IMR-90 (cell line): ENCODE data around the gene ADD2. TPM values are rescaled to one million over a fixed set of nuclear protein-coding genes. Genes with fewer than 3 reads are reported as not detected.

Experiments
- ATAC-seq: fragments of 200-7000 bp; cut with Tn5 transposase; 2 replicates; pipeline ENCODE4 v1.9.1; 2020; ENCODE audit warnings: low read depth, mild to moderate bottlenecking, moderate library complexity
- BruUV-seq: library from RNA; stranded (reverse); fragments of 400-500 nt; replicated peaks from 2 replicates; lab custom pipeline; 2021; lab: Mats Ljungman, UMichigan
- CTCF ChIA-PET: fragments of 300-600 bp; formaldehyde crosslinking; extraction: SDS; loops from one replicate; lab custom pipeline; 2021; ENCODE audit warnings: antibody characterized with exemption; lab: Yijun Ruan, JAX
- POLR2A ChIA-PET: fragments of 300-600 bp; sonication (Branson Sonifier 250); formaldehyde crosslinking; loops from one replicate; lab custom pipeline; 2022; ENCODE audit warnings: antibody characterized with exemption; ENCODE audit not compliant: unreplicated experiment; lab: Charles Lee
- DNase-seq: peaks from one replicate; pipeline ENCODE4 v3.0.0; 2013
- H2AFZ ChIP-seq: replicated peaks from 2 replicates; pipeline ENCODE3; 2013; ENCODE audit warnings: low read length, mild to moderate bottlenecking; ENCODE audit not compliant: poor library complexity
- H2AK5ac ChIP-seq: 2 replicates; pipeline ENCODE4 v1.6.1; 2013; ENCODE audit warnings: low read depth, low read length, inconsistent platforms
- H2AK9ac ChIP-seq: replicated peaks from 2 replicates; pipeline ENCODE3; 2013; ENCODE audit warnings: mild to moderate bottlenecking, low read depth, low read length, moderate library complexity; ENCODE audit not compliant: poor library complexity
- H2BK120ac ChIP-seq: 2 replicates; pipeline ENCODE4 v1.6.1; 2013; ENCODE audit warnings: low read depth, low read length, inconsistent platforms
- H2BK15ac ChIP-seq: 3 replicates; pipeline ENCODE4 v1.6.1; 2013; ENCODE audit warnings: low read depth, low read length, inconsistent platforms
- H2BK20ac ChIP-seq: 2 replicates; pipeline ENCODE4 v1.6.1; 2013; ENCODE audit warnings: low read depth, mild to moderate bottlenecking, inconsistent platforms, low read length, moderate library complexity
- H2BK5ac ChIP-seq: 2 replicates; pipeline ENCODE4 v1.6.1; 2013; ENCODE audit warnings: mild to moderate bottlenecking, low read depth, low read length, inconsistent platforms; ENCODE audit not compliant: poor library complexity, severe bottlenecking
- H3K14ac ChIP-seq: replicated peaks from 2 replicates; pipeline ENCODE4 v1.6.1; 2013; ENCODE audit warnings: low read depth, low read length, inconsistent platforms
- H3K18ac ChIP-seq: 2 replicates; pipeline ENCODE4 v1.6.1; 2013; ENCODE audit warnings: low read depth, low read length, control low read depth
- H3K23ac ChIP-seq: 2 replicates; pipeline ENCODE4 v1.6.1; 2013; ENCODE audit warnings: low read depth, low read length, inconsistent platforms
- H3K27ac ChIP-seq: 2 replicates; pipeline ENCODE4 v1.5.1; 2013; ENCODE audit warnings: mild to moderate bottlenecking, control low read depth, low read length; ENCODE audit not compliant: insufficient read depth
- H3K27me3 ChIP-seq: 2 replicates; pipeline ENCODE4 v1.6.1; 2013; ENCODE audit warnings: low read length; ENCODE audit not compliant: control insufficient read depth, insufficient read depth
- H3K36me3 ChIP-seq: 2 replicates; pipeline ENCODE4 v1.6.1; 2013; ENCODE audit warnings: low read length, mixed read lengths; ENCODE audit not compliant: control insufficient read depth, insufficient read depth
- H3K4ac ChIP-seq: 2 replicates; pipeline ENCODE4 v1.6.1; 2013; ENCODE audit warnings: low read depth, low read length, inconsistent platforms
- H3K4me1 ChIP-seq: 2 replicates; pipeline ENCODE4 v1.6.1; 2013; ENCODE audit warnings: low read length, mixed read lengths; ENCODE audit not compliant: control insufficient read depth, insufficient read depth
- H3K4me2 ChIP-seq: 2 replicates; pipeline ENCODE4 v1.6.1; 2013; ENCODE audit warnings: low read depth, mild to moderate bottlenecking, control low read depth, low read length, moderate library complexity
- H3K4me3 ChIP-seq: 2 replicates; pipeline ENCODE4 v1.5.1; 2013; ENCODE audit warnings: low read depth, mild to moderate bottlenecking, control low read depth, low read length, moderate library complexity; ENCODE audit not compliant: insufficient read depth
- H3K56ac ChIP-seq: 2 replicates; pipeline ENCODE4 v1.6.1; 2013; ENCODE audit warnings: low read length, inconsistent platforms; ENCODE audit not compliant: insufficient read depth; ENCODE audit errors: extremely low read depth
- H3K79me1 ChIP-seq, 2 experiments: 2 replicates each; pipeline ENCODE4 v1.6.1; 2013; ENCODE audit warnings: low read length in 2 of 2, inconsistent platforms in 1 of 2, low read depth in 1 of 2
- H3K9ac ChIP-seq: 2 replicates; pipeline ENCODE4 v1.6.1; 2013; ENCODE audit warnings: low read depth, low read length, control low read depth
- H3K9me1 ChIP-seq: 2 replicates; pipeline ENCODE4 v1.6.1; 2013; ENCODE audit warnings: low read length, inconsistent platforms; ENCODE audit not compliant: insufficient read depth
- H3K9me3 ChIP-seq: 2 replicates; pipeline ENCODE4 v1.6.1; 2013; ENCODE audit warnings: low read length; ENCODE audit not compliant: control insufficient read depth, insufficient read depth
- H4K20me1 ChIP-seq: 2 replicates; pipeline ENCODE4 v1.6.1; 2013; ENCODE audit warnings: low read length, inconsistent platforms; ENCODE audit not compliant: insufficient read depth
- H4K5ac ChIP-seq: 2 replicates; pipeline ENCODE4 v1.6.1; 2013; ENCODE audit warnings: mild to moderate bottlenecking, low read depth, low read length, control low read depth
- H4K8ac ChIP-seq, 2 experiments: 2 replicates each; pipeline ENCODE4 v1.6.1; 2013; ENCODE audit warnings: low read depth in 2 of 2, low read length in 2 of 2, control low read depth in 1 of 2, inconsistent platforms in 1 of 2
- H4K91ac ChIP-seq: 2 replicates; pipeline ENCODE4 v1.6.1; 2013; ENCODE audit warnings: low read depth, low read length, inconsistent platforms; ENCODE audit not compliant: insufficient read depth
- BHLHE40 ChIP-seq: fragments of 150-350 bp; IDR thresholded peaks from 2 replicates; pipeline ENCODE4 v1.6.1; 2016; ENCODE audit warnings: mild to moderate bottlenecking, low read depth, low read length
- CHD1 ChIP-seq: IDR thresholded peaks from 2 replicates; pipeline ENCODE4 v1.6.1; 2012; ENCODE audit warnings: low read depth, low read length, improper control_type of control experiment
- MAFK ChIP-seq: IDR thresholded peaks from 2 replicates; pipeline ENCODE4 v1.6.1; 2012; ENCODE audit warnings: low read depth, low read length, improper control_type of control experiment
- MAZ ChIP-seq: IDR thresholded peaks from 2 replicates; pipeline ENCODE4 v1.6.1; 2012; ENCODE audit warnings: low read depth, mild to moderate bottlenecking, low read length, improper control_type of control experiment, moderate library complexity, borderline replicate concordance
- MXI1 ChIP-seq: IDR thresholded peaks from 2 replicates; pipeline ENCODE4 v1.6.1; 2012; ENCODE audit warnings: low read depth, mild to moderate bottlenecking, low read length, moderate library complexity, borderline replicate concordance
- RCOR1 ChIP-seq: IDR thresholded peaks from 2 replicates; pipeline ENCODE4 v1.6.1; 2012; ENCODE audit warnings: mild to moderate bottlenecking, low read length, improper control_type of control experiment; ENCODE audit not compliant: insufficient replicate concordance
- SMC3 ChIP-seq: fragments of 150-350 bp; IDR thresholded peaks from 2 replicates; pipeline ENCODE4 v1.6.1; 2016; ENCODE audit warnings: low read depth, mild to moderate bottlenecking, antibody characterized with exemption, low read length, moderate library complexity
- WGBS, 2 experiments: methylation state at CpG; one replicate each; pipeline versions ENCODE4 v1.1.5 to v1.1.7; 2013; ENCODE audit warnings: missing lambda C conversion rate in 2 of 2; ENCODE audit not compliant: insufficient read length in 1 of 2; ENCODE audit errors: extremely low coverage in 2 of 2; 5-methylcytosine and 5-hydroxymethylcytosine counted together
- dilution Hi-C: fragments of 300-500 bp; cut with HindIII; formaldehyde crosslinking; loops from one replicate; pipeline ENCODE4 v1.14.3; 2018; ENCODE audit warnings: low sequenced_read_pairs; ENCODE audit not compliant: unreplicated experiment
- in situ Hi-C: fragments of 300-500 bp; cut with MboI; formaldehyde crosslinking; loops from 3 replicates; pipeline ENCODE4 v1.14.3; 2019; ENCODE audit warnings: low sequenced_read_pairs, inconsistent platforms, mixed read lengths
- intact Hi-C: fragments of 100-400 bp; cut with micrococcal nuclease; formaldehyde crosslinking; loops from 2 replicates; pipeline ENCODE4 v1.10.0; 2022
- polyA plus RNA-seq, 3 experiments: library from polyadenylated mRNA; depleted of rRNA; stranded (reverse); fragments of >200 nt; gene quantifications; 2 replicates each; pipeline ENCODE4 v1.2.3, GENCODE V29; 2012; ENCODE audit warnings: low replicate concordance in 1 of 3
- total RNA-seq: library from RNA; depleted of rRNA; stranded (reverse); fragments of >200 nt; gene quantifications from 2 replicates; pipeline ENCODE4 v1.2.3, GENCODE V29; 2012

Gene ADD2
- total and polyA plus RNA-seq, 2 of the 4 experiments (the other 2 are of a cell fraction), result not detected

GRCh38 chr2:70750320-70750719, 17.7 kb downstream of the ADD2 start:
- no peak for ATAC-seq
- Histone ChIP-seq H3K9me1 (no peaks in the 10 kb centered on the region), H4K91ac (no peak overlapping the region), H2AK5ac (no peak overlapping the region), H3K4me1 (no peaks in the 10 kb centered on the region), H2BK15ac (no peak overlapping the region), H4K20me1 (no peaks in the 10 kb centered on the region), H3K79me1 (no peaks in the 10 kb centered on the region), H3K9me3 (no peaks in the 10 kb centered on the region), H3K14ac (no peak overlapping the region), H3K18ac (no peak overlapping the region), H2AK9ac (no peak overlapping the region), H2BK120ac (no peak overlapping the region), H2BK5ac (no peak overlapping the region), H3K9ac (no peak overlapping the region), H3K23ac (no peak overlapping the region), H3K36me3 (no peaks in the 10 kb centered on the region), H3K4ac (no peak overlapping the region), H3K27ac (no peak overlapping the region), H2AFZ (no peak overlapping the region), H4K5ac (no peak overlapping the region), H4K8ac (no peak overlapping the region), H3K27me3 (no peaks in the 10 kb centered on the region), H2BK20ac (no peak overlapping the region), H3K56ac (no peak overlapping the region), H3K4me2 (no peak overlapping the region), H3K4me3 (no peak overlapping the region)
- intact Hi-C loops (no loop called here), in situ Hi-C loops (no loop called here), dilution Hi-C loops (no loop called here)
- TF ChIP-seq MAFK, result no peak
- no peak for TF ChIP-seq SMC3
- TF ChIP-seq MAZ, result no peak
- TF ChIP-seq RCOR1, result no peak
- TF ChIP-seq BHLHE40, result no peak
- TF ChIP-seq CHD1, result no peak
- no peak for TF ChIP-seq MXI1
- ChIA-PET CTCF (no interaction called here), POLR2A (no interaction called here)
- no TSS peak for BruUV-seq
- DNase-seq, result no peak
- WGBS, 2 experiments, result no CpG with 5 or more reads among the region's 1 CpG
